Activated CD8-positive, alpha-beta T cell treated with anti-CD3 and anti-CD28 coated beads for 36 hours (primary cell): ENCODE results near the gene WRAP73. TPM values are rescaled to one million over a fixed set of nuclear protein-coding genes. Genes with fewer than 3 reads are reported as not detected.
"Not testable (repeated sequence)": the region's sequence is repeated elsewhere in the genome, so short reads cannot be mapped to it uniquely, and the experiment has no call there.

Experiments used
- ATAC-seq: fragments of 200-7000 bp; cut with Tn5 transposase; one replicate; pipeline ENCODE4 v1.10.0; 2021; ENCODE audit warnings: mild to moderate bottlenecking, moderate library complexity
- CTCF ChIA-PET: fragments of 350-600 bp; sonication (Branson Sonifier 250); formaldehyde crosslinking; loops from one replicate; lab custom pipeline; 2021; ENCODE audit warnings: antibody characterized with exemption; lab: Charles Lee
- POLR2A ChIA-PET: fragments of 350-600 bp; sonication (Branson Sonifier 250); formaldehyde crosslinking; loops from one replicate; lab custom pipeline; 2021; ENCODE audit warnings: antibody characterized with exemption; lab: Charles Lee
- DNase-seq: peaks from one replicate; pipeline ENCODE4 v3.0.0-alpha.2; 2020
- H3K27ac Mint-ChIP-seq: one replicate; pipeline ENCODE4 v1.8.0; 2021; ENCODE audit warnings: mild to moderate bottlenecking, mixed read lengths
- H3K27me3 Mint-ChIP-seq: one replicate; pipeline ENCODE4 v1.8.0; 2021; ENCODE audit warnings: mixed read lengths
- H3K36me3 Mint-ChIP-seq: one replicate; pipeline ENCODE4 v1.8.0; 2021; ENCODE audit warnings: low read depth, mixed read lengths
- H3K4me1 Mint-ChIP-seq: one replicate; pipeline ENCODE4 v1.8.0; 2021; ENCODE audit warnings: low read depth, mixed read lengths
- H3K4me3 Mint-ChIP-seq: one replicate; pipeline ENCODE4 v1.8.0; 2021; ENCODE audit warnings: mild to moderate bottlenecking, moderate library complexity, mixed read lengths
- H3K9me3 Mint-ChIP-seq: one replicate; pipeline ENCODE4 v1.8.0; 2021; ENCODE audit warnings: mixed read lengths
- intact Hi-C: fragments of 100-400 bp; cut with micrococcal nuclease; formaldehyde crosslinking; loops from one replicate; pipeline ENCODE4 v1.10.0; 2022
- total RNA-seq, 2 experiments: library from RNA; stranded (reverse); gene quantifications; one replicate each; pipeline ENCODE4 v1.2.3, GENCODE V29; 2021
- TF ChIP-seq, protein P1 (sequence below): fragments of 200-600 bp; IDR thresholded peaks from one replicate; pipeline ENCODE4 v1.8.0; 2022; ENCODE audit warnings: antibody characterized with exemption, mild to moderate bottlenecking

WRAP73 gene
- total RNA-seq, 2 experiments from 2014 or later, result 34.2 to 35.4 TPM

DNA sequence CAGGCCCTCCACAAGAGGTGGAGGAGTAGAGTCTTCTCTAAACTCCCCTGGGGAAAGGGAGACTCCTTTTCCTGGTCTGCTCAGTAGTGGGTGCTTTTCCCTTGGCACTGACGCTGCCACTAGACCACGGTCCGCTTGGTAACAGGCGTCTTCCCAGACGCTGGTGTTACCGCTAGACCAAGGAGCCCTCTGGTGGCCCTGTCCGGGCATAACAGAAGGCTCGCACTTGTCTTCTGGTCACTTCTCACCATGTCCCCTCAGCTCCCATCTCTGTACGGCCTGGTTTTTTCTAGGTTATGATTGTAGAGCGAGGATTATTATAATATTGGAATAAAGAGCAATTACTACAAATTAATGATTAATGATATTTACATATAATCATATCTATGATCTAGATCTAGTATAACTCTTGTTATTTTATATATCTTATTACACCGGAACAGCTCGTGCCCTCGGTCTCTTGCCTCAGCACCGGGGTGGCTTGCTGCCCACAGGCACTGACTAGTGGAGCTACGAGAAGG, 28.7 kb downstream of the WRAP73 start:
- H3K4me3 Mint-ChIP-seq, POLR2A ChIA-PET, H3K27ac Mint-ChIP-seq, H3K27me3 Mint-ChIP-seq, H3K9me3 Mint-ChIP-seq, H3K36me3 Mint-ChIP-seq, DNase-seq, ATAC-seq: not testable (repeated sequence)
- CTCF ChIA-PET, result interaction anchor here (0.9 to 5.7 kb wide), 14 partner anchors 14 to 168 kb away, joined by 3 to 40 read pairs (median 6); partner anchors contain the start of genes ARHGEF16 and WRAP73
- TF ChIP-seq, protein P1, sequence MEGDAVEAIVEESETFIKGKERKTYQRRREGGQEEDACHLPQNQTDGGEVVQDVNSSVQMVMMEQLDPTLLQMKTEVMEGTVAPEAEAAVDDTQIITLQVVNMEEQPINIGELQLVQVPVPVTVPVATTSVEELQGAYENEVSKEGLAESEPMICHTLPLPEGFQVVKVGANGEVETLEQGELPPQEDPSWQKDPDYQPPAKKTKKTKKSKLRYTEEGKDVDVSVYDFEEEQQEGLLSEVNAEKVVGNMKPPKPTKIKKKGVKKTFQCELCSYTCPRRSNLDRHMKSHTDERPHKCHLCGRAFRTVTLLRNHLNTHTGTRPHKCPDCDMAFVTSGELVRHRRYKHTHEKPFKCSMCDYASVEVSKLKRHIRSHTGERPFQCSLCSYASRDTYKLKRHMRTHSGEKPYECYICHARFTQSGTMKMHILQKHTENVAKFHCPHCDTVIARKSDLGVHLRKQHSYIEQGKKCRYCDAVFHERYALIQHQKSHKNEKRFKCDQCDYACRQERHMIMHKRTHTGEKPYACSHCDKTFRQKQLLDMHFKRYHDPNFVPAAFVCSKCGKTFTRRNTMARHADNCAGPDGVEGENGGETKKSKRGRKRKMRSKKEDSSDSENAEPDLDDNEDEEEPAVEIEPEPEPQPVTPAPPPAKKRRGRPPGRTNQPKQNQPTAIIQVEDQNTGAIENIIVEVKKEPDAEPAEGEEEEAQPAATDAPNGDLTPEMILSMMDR, result peak; percentile 68
- intact Hi-C loops, result loop anchor here (2.0 kb wide), 1 partner anchor 130 kb away; no protein-coding TSS in a partner anchor
- peaks cover 27% of the 10 kb centered on the region for H3K4me1 Mint-ChIP-seq

DNA sequence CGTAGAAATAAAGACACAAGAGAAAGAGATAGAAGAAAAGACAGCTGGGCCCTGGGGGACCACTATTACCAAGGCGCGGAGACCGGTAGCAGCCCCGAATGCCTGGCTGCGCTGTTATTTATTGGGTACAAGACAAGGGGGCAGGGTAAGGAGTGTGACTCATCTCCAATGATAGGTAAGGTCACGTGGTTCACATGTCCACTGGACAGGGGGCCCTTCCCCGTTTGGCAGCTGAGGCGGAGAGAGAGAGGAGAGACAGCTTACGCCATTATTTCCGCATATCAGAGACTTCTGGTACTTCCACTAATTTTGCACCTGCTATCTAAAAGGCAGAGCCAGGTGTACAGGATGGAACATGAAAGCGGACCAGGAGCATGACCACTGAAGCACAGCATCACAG, 29.2 kb downstream of the WRAP73 start:
- intact Hi-C loops, result loop anchor here (2.0 kb wide), 1 partner anchor 130 kb away; no protein-coding TSS in a partner anchor
- DNase-seq (no peak), ATAC-seq (no peak)
- Mint-ChIP-seq H3K9me3 (no peaks in the 10 kb centered on the region), H3K27me3 (no peaks in the 10 kb centered on the region), H3K4me3 (no peak overlapping the region), H3K27ac (no peak overlapping the region), H3K36me3 (no peaks in the 10 kb centered on the region), H3K4me1 (peaks cover 24% of the 10 kb centered on the region)
- POLR2A ChIA-PET, result no interaction called here
- TF ChIP-seq, protein P1, result no peak
- CTCF ChIA-PET, result interaction anchor here (0.9 to 5.7 kb wide), 15 partner anchors 8 to 167 kb away, joined by 3 to 40 read pairs (median 7); partner anchors contain the start of genes ARHGEF16 and WRAP73

DNA sequence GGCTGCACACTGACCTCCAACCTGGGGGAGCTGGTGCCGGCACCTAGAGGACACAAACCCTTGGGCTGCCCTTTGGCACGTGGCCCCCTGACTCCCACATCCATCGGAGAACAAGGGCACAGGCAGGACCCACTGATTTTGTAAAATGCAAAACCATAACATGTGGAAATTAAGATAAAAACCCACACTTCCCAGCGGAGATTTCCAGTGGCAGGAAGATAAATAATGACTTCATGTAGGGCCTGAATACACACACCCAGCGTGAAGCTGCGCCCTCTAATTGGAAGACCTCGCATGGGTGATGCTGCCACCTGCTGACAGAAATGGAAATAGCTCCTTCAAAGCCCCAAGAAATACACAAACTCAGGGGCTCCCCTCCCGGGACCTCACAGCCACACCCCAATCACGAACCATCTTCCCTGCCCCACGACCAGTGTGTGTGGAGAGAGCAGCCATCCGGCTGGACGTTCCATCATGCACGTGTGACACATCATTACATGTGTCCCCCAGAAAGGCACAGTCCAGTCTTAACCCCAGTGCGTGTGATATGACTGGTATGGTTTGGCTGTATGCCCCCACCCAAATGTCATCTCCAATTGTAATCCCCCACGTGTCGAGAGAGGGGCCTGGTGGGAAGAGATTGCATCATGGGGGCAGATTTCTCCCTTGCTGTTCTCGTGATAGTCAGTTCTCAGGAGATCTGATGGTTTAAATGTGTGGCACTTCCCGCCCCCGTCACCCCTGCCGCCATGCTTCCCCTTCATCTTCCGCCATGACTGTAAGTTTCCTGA, 30.8 kb downstream of the WRAP73 start:
- H3K4me3 Mint-ChIP-seq, result peak overlapping the region; percentile 31

GRCh38 chr1:3618531-3618880, 31.4 kb downstream of the WRAP73 start:
- no peak overlapping the region for H3K27ac Mint-ChIP-seq
- H3K27me3 Mint-ChIP-seq, result no peaks in the 10 kb centered on the region
- ChIA-PET CTCF (interaction anchor here (0.7 to 5.7 kb wide), 23 partner anchors 11 to 166 kb away, joined by 3 to 40 read pairs (median 5); no protein-coding TSS in a partner anchor), POLR2A (no interaction called here)
- H3K36me3 Mint-ChIP-seq, result no peaks in the 10 kb centered on the region
- no peak for ATAC-seq
- intact Hi-C loops, result loop anchor here (2.0 kb wide), 1 partner anchor 54 kb away; no protein-coding TSS in a partner anchor
- TF ChIP-seq, protein P1, result no peak
- DNase-seq, result no peak
- H3K4me1 Mint-ChIP-seq, result peaks cover 17% of the 10 kb centered on the region
- no peak overlapping the region for H3K4me3 Mint-ChIP-seq
- H3K9me3 Mint-ChIP-seq, result no peaks in the 10 kb centered on the region

More for the DNA sequence above, 30.8 kb downstream of the WRAP73 start:
- TF ChIP-seq, protein P1, result peak; percentile 92
- CTCF ChIA-PET, result interaction anchor here (0.7 to 5.7 kb wide), 23 partner anchors 10 to 166 kb away, joined by 3 to 40 read pairs (median 5); no protein-coding TSS in a partner anchor
- Mint-ChIP-seq H3K27ac (peak overlapping the region; percentile 6), H3K27me3 (no peaks in the 10 kb centered on the region), H3K9me3 (no peaks in the 10 kb centered on the region), H3K36me3 (no peaks in the 10 kb centered on the region), H3K4me1 (peaks cover 23% of the 10 kb centered on the region)
- POLR2A ChIA-PET, result no interaction called here
- ATAC-seq (peak; percentile 94), DNase-seq (peak; percentile 88)
- intact Hi-C loops, result loop anchor here (2.0 kb wide), 1 partner anchor 54 kb away; no protein-coding TSS in a partner anchor
